DOHH2 (cell line): ENCODE results near the gene OXCT1.

Source experiments
- H3F3A ChIP-seq: fragments of 200-600 bp; sonication (generic), shearing (Covaris generic); 2 replicates; pipeline ENCODE4 v1.6.0; 2016; ENCODE audit warnings: antibody characterized with exemption, mild to moderate bottlenecking; ENCODE audit not compliant: control insufficient read depth, insufficient read depth
- H3K27ac ChIP-seq: fragments of 200-600 bp; sonication (generic); 2 replicates; pipeline ENCODE4 v1.5.1; 2014; ENCODE audit warnings: low read depth, mild to moderate bottlenecking, low read length, moderate library complexity
- H3K27me3 ChIP-seq: fragments of 200-600 bp; sonication (generic); 2 replicates; pipeline ENCODE4 v1.6.1; 2014; ENCODE audit warnings: mild to moderate bottlenecking, low read length, mixed read lengths; ENCODE audit not compliant: control insufficient read depth
- H3K36me3 ChIP-seq: fragments of 200-600 bp; sonication (generic); 2 replicates; pipeline ENCODE4 v1.6.1; 2014; ENCODE audit warnings: mild to moderate bottlenecking, low read length, moderate library complexity, mixed read lengths; ENCODE audit not compliant: control insufficient read depth
- H3K4me1 ChIP-seq: fragments of 200-600 bp; sonication (generic); 2 replicates; pipeline ENCODE4 v1.6.1; 2014; ENCODE audit warnings: mild to moderate bottlenecking, low read length, mixed read lengths; ENCODE audit not compliant: control insufficient read depth
- H3K4me2 ChIP-seq: fragments of 200-600 bp; sonication (generic); 2 replicates; pipeline ENCODE4 v1.6.0; 2014; ENCODE audit warnings: mild to moderate bottlenecking, low read length, moderate library complexity
- H3K4me3 ChIP-seq: fragments of 200-600 bp; sonication (generic); 2 replicates; pipeline ENCODE4 v1.5.1; 2014; ENCODE audit warnings: mild to moderate bottlenecking, low read length, mixed read lengths
- H3K79me2 ChIP-seq: fragments of 200-600 bp; sonication (generic); 2 replicates; pipeline ENCODE4 v1.6.1; 2014; ENCODE audit warnings: mild to moderate bottlenecking, low read length, mixed read lengths; ENCODE audit not compliant: control insufficient read depth
- H3K9me2 ChIP-seq: fragments of 200-600 bp; sonication (generic); replicated peaks from 2 replicates; pipeline ENCODE4 v1.6.1; 2014; ENCODE audit warnings: mild to moderate bottlenecking, low read length, mixed read lengths; ENCODE audit not compliant: control insufficient read depth
- H3K9me3 ChIP-seq: fragments of 200-600 bp; sonication (generic); 2 replicates; pipeline ENCODE4 v1.6.1; 2014; ENCODE audit warnings: antibody characterized with exemption, low read length, mixed read lengths; ENCODE audit not compliant: control insufficient read depth, insufficient read depth
- H4K20me1 ChIP-seq: fragments of 200-600 bp; sonication (generic); 2 replicates; pipeline ENCODE4 v1.6.0; 2014; ENCODE audit warnings: low read depth, mild to moderate bottlenecking, antibody characterized with exemption, low read length, moderate library complexity; ENCODE audit not compliant: control insufficient read depth, insufficient read depth
- CTCF ChIP-seq: fragments of 200-600 bp; sonication (generic); IDR thresholded peaks from one replicate; pipeline ENCODE4 v1.5.1; 2014; ENCODE audit warnings: antibody characterized with exemption, mild to moderate bottlenecking, low read depth, low read length; ENCODE audit not compliant: poor library complexity, severe bottlenecking
- EZH2phosphoT487 ChIP-seq: fragments of 200-600 bp; sonication (generic); IDR thresholded peaks from 2 replicates; pipeline ENCODE4 v1.6.1; 2017; ENCODE audit warnings: borderline replicate concordance, mild to moderate bottlenecking, antibody characterized with exemption, low read length, moderate library complexity, mixed read lengths

OXCT1 gene

GRCh38 chr5:41797662-41798061, 72.6 kb downstream of the OXCT1 start:
- Histone ChIP-seq H3K4me2 (no peak overlapping the region), H3K36me3 (peaks cover 63% of the 10 kb centered on the region), H3K27ac (no peak overlapping the region), H3K79me2 (no peaks in the 10 kb centered on the region), H3K27me3 (no peaks in the 10 kb centered on the region), H3K9me2 (no peaks in the 10 kb centered on the region), H3K9me3 (no peaks in the 10 kb centered on the region), H3F3A (no peaks in the 10 kb centered on the region), H4K20me1 (no peaks in the 10 kb centered on the region), H3K4me3 (no peak overlapping the region), H3K4me1 (no peaks in the 10 kb centered on the region)
- TF ChIP-seq CTCF = no peak
- TF ChIP-seq EZH2phosphoT487 = no peak

GRCh38 chr5:41796061-41796460, 74.2 kb downstream of the OXCT1 start:
- Histone ChIP-seq H3F3A (no peaks in the 10 kb centered on the region), H3K4me2 (no peak overlapping the region), H3K4me3 (no peak overlapping the region), H3K79me2 (no peaks in the 10 kb centered on the region), H3K4me1 (no peaks in the 10 kb centered on the region), H3K36me3 (peaks cover 66% of the 10 kb centered on the region), H3K27ac (no peak overlapping the region), H3K9me3 (no peaks in the 10 kb centered on the region), H3K27me3 (no peaks in the 10 kb centered on the region), H3K9me2 (no peaks in the 10 kb centered on the region), H4K20me1 (no peaks in the 10 kb centered on the region)
- no peak for TF ChIP-seq CTCF
- no peak for TF ChIP-seq EZH2phosphoT487

DNA sequence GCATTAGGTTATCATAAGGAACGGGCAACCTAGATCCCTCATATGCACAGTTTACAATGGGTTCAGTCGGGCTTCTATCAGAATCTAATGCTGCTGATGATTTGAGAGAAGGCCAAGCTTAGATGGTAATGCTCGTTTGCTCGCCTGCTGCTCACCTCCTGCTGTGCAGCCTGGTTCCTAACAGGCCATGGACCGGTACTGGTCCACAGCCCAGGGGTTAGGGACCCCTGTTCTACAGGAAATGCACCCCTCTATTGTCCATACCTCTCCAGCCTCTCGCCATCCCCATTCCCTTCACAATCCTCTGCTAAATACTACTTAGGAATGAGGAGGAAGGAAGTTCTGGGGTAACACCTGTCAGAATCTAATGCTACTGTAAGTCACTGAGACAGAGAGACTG, 75.1 kb downstream of the OXCT1 start:
- H3K79me2 ChIP-seq = no peaks in the 10 kb centered on the region
- peaks cover 58% of the 10 kb centered on the region for H3K36me3 ChIP-seq
- H3F3A ChIP-seq = no peaks in the 10 kb centered on the region
- TF ChIP-seq CTCF (no peak), EZH2phosphoT487 (no peak)
- H4K20me1 ChIP-seq = no peaks in the 10 kb centered on the region
- no peaks in the 10 kb centered on the region for H3K9me2 ChIP-seq
- H3K4me1 ChIP-seq = no peaks in the 10 kb centered on the region
- H3K9me3 ChIP-seq = no peaks in the 10 kb centered on the region
- no peak overlapping the region for H3K4me3 ChIP-seq
- no peak overlapping the region for H3K4me2 ChIP-seq
- H3K27me3 ChIP-seq = no peaks in the 10 kb centered on the region
- H3K27ac ChIP-seq = no peak overlapping the region

DNA sequence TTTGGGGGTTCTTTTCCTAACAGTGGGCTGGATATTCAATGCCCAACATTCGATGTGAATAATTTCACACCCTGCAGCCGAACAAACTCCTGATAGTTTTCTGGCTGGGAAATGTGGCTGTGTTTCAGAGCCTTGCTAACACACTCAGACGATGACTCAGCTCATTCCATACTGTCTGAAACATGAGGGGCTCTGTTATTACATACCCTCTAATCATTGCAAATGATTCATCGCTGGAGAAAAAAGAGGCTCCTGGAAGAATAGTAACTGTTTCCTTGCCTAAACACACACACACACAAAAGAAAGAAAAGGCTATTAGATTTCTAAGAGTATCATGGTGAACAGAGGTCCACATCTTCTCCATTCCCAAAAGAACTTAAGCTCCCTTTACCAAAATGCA, 75.8 kb downstream of the OXCT1 start:
- Histone ChIP-seq H3K27ac (no peak overlapping the region), H3K9me2 (no peaks in the 10 kb centered on the region), H3K79me2 (no peaks in the 10 kb centered on the region), H3K4me3 (no peak overlapping the region), H3K27me3 (no peaks in the 10 kb centered on the region), H3K36me3 (peaks cover 54% of the 10 kb centered on the region), H3K4me1 (no peaks in the 10 kb centered on the region), H4K20me1 (no peaks in the 10 kb centered on the region), H3F3A (no peaks in the 10 kb centered on the region), H3K4me2 (no peak overlapping the region), H3K9me3 (no peaks in the 10 kb centered on the region)
- TF ChIP-seq EZH2phosphoT487 (no peak), CTCF (no peak)
